NCI-H2227 treated with DMSO at 0.1 percent for 48 hours (cell line): ENCODE measurements around the gene LETM1.

Experiments
- DNase-seq: peaks from one replicate; lab custom pipeline; 2025; lab: John Stamatoyannopoulos, UW

Gene LETM1

GRCh38 chr4:1777822-1778641 is 77.9 kb downstream of the LETM1 start:
- no peak for DNase-seq

DNA sequence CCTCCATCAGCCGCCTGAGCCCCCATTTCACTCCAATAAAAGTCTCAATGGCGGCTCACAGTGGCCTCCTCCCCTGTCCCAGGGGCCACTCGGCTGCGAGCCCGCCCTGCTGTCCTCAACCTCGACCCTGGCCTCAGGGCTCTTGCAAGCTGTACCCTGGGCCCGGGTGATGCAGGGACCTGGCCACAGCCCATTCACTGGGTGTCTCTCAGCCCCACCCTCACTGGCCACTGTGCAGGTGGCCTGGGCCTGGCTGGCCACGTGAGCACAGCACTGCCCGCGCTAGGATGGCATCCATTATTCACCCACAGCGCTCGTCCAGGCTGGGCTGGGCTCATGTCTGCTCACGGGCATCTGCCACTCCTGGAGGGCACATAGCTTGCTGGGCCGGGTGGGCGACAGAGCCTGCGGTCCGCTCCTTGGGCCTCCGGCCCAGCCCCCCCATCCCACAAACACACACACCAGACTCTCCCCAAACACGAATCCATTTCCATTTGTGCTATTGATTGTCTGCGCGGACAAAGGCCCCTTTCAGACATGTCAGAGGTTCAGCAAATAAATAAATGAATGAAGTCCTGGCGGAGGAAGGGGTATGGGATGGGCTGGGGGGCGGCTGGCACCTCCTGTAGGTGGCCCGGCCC is 79.3 kb downstream of the LETM1 start:
- DNase-seq, result no peak

GRCh38 chr4:1775731-1776500 is 80.0 kb downstream of the LETM1 start:
- DNase-seq, result no peak

DNA sequence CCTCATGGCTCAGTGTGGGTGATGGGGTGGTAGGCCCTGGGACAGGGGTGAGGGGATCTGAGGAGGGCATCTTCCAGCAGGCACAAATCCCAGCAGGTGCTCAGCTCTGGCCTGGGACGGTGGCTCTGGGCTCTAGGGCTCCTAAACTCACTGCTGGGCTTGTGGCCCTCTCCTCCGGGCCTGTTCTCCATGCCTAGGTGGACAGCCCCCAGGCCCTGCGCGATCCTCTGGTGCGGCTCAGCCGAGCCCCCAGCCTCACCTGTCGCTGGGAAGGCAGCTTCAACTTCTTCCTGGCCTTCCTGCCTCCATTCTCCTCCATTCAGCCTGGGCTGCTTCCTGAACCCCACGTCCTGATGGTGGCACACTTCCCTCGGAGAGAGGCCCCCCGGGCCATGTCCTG is 82.2 kb downstream of the LETM1 start:
- no peak for DNase-seq

DNA sequence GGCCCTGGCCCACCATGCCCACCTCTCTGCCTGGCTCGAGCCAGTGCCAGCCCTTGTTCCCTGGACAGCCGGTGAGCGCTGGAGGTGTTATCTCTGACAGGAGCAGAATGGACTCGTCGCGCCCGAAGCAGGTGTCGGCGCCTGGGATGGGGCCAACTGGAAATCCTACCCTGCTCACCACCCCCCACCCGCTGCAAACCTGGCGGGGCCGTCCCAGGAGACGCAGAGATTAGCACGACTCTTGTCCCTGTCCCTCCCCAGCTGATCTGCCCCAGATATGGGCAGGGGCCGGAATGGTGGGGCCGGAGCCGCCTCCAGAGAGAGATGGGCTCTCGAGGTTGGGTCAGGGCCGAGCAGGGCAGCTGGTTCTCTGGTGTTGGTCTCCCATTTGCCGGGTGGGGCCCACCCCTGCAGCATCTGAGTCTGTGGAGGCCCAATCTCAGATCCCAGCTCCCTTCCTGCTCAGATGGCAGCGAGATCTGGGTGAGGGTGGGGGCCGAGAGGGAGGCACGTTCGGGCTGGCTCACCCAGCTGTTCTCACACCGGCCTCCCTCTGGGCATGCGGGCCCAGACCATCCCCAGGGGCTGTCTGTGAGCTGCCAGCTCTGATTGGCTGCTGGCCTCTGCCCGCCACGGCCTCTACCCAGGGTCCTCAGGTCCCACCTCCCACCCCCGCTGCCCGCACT is 83.0 kb downstream of the LETM1 start:
- no peak for DNase-seq

- DNase-seq, result no peak
These were observed 84.2 kb downstream of the LETM1 start for GRCh38 chr4:1771555-1772305.

DNA sequence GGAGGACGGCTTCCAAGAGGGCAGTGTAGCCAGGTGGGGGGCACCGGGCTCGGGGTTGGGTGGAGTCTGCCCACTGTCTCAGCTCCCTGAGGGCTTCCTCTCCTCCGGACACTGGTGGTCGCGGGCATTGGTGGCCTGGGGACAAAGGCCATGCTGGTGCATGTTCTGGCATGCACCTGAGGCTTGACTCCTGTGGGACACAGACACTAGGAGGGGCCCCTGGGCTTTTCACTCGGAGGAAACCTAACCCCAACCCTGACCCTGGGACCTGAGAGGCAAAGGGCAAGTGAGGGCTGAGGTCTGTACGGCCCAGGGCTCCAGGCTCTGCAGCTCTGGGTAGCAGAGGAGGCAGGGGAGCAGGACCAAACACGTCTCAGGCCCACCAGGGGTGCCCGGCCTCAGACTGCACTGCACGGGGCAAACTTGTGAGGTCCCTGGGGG is 85.1 kb downstream of the LETM1 start:
- no peak for DNase-seq

GRCh38 chr4:1770245-1770644 is 85.7 kb downstream of the LETM1 start:
- DNase-seq, result no peak

GRCh38 chr4:1769692-1770091 is 86.3 kb downstream of the LETM1 start:
- no peak for DNase-seq

DNA sequence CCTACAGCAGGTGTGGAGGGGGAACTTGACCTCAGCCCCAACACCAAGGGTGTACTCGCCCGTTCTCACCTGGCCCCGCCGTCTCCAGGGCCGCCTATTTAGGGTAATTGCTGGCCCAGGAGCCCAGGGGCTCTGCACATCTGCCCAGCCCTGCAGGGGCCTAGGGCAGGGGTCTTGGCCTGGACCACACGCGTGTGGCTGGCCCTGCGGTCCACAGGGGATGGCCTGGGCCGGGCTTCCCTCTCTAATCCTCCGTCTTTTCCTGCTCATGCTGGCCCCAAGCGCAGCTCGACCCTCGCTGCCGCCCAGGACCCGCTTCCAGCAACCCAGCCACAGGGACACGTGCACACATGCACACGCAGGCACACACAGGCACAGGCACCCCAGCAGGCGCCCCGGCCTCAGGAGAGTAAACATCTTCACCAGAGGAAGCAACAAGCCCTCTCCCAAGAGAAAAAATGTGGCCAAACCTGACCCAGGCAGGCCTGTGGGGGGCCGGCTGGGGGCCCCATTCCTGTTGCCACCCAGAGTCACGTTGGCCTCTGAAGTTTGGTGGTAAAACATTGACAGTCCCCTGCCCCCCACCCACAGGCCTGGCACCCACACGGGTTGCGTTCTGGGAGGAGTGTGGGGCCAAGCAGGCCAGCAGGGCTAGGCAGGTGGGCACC is 87.5 kb downstream of the LETM1 start:
- DNase-seq, result no peak

DNA sequence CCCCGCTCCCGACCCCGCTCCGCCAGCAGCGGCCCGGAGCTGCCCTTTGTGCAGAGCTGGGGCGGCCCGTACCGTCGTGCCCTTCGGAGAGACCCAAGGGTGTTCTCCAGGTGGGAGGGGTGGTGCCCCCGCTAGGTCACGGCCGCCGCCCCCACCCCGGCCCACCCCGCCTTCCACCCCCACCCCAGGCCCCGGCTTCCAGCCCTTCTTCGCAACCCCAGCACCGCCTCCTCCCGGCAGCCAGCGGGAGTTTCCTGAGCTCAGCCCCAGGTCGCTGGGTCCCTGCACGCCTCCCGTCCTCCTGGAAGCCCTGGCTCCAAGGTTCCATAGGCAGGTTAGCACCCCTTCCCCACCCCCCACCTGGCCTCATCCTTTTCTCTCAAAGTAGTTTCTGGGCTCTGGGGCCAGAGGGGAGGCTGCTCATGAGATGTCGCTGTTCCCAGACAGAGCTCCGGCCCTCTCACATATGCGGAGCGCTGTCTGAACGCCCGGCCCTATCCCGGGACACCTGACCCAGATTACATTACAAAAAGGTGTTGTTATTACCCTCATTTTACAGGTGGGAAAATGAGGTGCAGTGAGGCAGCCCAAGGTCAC is 88.1 kb downstream of the LETM1 start:
- no peak for DNase-seq

- no peak for DNase-seq
These were observed 88.7 kb downstream of the LETM1 start for GRCh38 chr4:1767061-1767769.

DNA sequence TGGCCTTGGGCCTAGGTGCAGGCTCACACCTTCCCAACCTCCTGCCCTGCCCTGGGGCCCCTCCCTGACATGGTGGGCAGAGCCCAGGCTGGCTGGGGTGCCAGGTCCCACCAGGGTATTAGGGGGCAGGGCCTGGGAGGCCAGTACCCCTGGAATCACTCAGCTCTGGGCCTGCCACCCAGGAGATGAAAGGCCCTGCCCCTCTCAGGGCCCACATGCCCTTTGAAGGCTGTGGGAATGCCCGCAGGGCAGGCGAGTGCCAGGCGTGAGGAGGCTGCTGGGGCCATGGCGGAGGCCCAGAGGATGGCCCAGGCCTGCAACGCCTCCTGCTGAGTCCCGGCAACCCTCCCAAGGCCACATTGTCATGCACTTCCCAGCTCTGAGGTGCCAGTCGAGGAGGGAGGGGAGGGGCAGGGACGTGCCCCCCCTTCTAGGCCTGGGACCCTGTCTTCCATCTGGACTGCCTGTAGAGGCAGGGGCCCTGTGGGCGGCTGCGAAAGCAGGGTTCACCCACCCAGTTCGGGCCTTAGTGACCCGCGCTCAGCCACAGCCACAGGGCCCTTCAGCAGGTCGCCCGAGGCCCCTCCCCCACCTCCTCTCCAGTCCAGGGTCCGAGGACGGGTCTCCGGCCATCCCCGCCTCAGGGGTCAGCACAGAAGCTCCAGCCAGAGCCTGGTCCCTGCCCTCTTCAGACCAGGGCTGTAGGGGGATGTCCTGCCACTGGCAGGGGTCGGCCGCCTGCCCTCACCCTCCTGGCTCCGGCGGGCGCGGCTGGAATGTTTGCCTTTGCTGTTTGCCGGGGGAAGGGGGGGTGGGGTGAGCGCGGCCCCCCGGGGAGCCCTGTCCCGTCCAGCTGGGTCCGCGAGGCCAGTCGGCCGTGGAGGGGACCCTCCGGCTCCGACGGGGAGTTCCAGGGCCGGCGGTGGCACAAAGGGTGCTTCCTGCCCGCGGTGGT is 89.6 kb downstream of the LETM1 start:
- no peak for DNase-seq

GRCh38 chr4:1765409-1766072 is 90.4 kb downstream of the LETM1 start:
- no peak for DNase-seq

DNA sequence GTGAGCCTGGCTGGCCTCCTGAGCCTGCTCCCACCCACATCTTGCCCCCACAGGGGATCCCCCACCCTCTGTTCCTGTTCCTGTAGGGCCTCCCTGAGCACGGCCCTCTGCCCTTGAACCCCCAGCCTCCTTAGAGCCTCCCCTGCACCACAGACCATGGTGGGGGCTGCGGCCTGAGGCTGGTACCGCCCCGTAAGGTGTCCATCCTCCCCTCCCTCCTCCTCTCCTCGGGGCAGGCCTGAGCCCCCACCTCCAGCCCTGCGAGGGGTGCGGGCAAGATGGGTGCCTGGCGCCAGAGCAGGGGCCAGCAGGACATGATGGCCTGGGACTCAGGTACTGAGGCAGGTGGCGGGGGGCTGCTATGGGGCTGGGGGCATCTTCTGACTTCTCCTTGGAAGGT is 91.3 kb downstream of the LETM1 start:
- DNase-seq, result no peak

DNA sequence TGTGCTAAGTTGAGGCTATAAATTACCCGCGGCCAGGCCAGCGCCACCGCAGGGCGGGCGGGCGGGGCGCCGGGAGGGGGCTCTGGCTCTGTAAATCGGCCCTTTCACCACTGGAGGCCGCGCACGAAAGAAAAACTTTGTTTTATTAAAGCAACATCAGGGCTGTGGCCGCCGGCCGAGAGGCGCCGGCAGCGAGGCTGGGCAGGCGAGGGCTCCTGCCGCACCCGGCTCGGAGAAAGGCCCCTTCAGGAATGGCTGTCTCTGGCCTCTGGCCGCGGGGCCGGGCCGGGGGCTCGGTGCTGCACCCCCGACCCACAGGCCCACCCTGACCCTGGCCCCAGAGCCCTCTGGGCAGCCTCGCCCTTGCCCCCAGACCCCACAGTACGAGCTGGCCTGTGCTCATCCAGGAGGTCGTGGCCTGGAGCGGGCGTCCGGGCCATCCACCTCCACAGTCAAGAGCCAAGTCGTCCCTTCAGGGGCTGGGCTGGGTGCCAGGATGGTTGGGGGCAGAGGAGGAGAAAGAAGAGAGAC is 92.3 kb downstream of the LETM1 start:
- DNase-seq, result no peak

- no peak for DNase-seq
These were observed 92.8 kb downstream of the LETM1 start for GRCh38 chr4:1763070-1763549.
